CD4-positive, alpha-beta T cell treated with Interleukin-10 for 1 hour (primary cell): ENCODE measurements around the gene ZNF488.

Experiments
- DNase-seq: peaks from one replicate; pipeline ENCODE4 v3.0.0-alpha.2; 2020

The ZNF488 gene

DNA sequence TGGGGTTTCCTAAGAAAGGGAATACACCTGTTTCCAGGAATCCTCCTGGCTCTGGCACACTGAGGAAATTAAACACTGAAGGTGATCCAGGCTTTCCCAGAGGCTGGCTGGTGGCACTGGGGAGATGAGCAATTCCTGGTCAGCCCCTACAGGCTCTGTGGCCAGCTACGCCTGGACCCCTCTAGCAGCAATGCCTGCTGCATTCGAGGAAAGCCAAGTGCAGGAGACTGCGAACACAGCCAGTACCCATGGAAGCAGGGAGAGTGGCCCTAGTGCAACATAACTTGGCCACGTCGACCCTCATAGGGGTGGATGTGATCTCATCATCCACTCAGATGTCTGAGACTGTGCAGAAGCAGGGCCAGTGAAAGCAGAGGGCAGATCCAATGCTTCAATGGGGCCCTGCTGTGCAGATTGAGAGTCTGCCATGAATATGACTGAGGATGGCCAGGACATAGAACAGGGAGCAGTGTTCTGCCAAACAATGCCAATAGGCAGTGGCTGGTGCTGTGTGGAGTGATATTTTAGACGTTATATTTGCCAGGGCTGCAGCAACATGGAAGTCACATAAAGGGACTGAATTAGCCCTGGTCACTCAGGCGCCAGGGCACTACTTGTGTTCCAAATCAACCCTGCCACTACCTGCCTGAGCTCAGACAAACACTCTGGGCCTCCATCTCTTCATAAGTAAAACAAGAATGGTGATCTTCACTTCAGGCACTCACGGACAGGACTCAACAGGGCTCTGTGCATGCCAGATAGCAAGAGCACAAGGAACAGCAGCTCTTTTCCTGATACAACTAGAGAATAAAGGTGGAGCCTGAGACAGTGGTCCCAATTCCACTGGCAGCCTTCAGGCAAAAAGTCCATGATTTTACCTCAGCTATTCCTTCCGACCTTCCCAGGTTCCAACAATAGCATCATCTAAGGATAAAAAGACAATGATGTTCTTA is 2.4 kb downstream of the ZNF488 start:
- DNase-seq = no peak

DNA sequence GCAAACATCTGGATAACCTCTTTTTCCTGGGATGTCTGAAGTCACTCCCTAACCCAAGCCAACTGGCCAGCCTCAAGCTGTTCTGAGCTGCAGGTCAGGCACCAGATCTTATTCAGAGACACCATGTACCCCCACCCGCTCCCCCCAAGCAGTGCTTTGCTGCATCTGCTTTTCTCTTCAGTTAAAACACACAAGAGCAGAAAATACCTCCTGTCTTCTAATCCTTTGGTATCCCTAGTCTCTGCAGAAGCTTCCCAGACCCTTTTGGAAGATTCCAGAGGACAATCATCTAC is 3.0 kb downstream of the ZNF488 start:
- no peak for DNase-seq

DNA sequence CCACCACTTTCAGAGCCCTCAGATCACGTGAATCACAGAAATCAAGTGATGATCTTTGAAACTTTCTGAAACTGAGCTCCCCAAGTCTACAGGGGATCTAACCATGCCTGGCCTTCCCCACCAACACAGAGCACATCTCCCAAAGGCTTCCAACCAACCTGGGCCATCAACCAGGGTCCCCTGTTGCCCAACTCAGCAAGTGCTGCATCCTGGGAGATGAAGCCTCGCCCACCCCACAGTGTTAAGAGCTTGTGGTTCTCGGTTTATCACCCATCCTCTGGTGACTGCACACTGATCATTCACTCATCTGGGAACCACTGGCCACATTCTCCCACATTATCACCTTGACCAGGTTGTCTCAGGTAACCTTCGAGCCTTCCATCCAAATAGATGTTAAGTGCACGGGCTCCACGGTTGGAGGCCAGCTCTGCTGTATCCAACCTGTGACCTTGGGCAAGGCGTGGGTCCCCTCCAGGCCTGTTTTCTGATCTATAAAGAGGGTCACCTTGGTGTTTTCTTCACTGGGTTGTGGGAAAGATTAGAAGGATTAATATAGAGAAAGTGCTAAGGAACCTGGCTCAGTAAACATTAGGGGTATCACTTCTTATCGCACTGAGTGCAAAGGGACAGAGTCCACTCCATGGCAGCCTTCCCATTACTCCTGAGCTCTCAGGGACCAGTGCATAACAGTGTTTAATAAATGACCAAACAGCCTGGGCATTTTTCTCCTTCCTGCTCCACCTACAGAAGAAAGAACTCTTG is 3.6 kb downstream of the ZNF488 start:
- no peak for DNase-seq

DNA sequence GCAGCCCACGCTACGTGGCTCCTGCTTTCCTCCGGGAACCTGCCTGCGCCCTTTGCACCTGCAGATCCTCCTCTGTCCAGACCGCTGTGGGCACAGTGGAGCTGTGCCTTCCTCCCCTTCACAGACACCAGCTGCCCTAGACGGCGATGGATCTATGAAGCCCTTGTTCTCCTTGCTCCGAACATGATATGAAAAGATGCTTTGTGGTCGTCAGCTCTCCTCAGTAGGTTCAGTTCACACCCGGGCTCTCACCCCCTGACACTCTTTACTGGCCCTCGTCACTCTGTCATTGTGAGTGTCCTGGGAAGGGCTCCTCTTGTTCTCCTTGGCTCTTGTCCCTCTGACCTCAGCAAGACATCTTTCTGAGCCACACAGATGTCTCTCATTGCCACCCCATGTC is 4.2 kb downstream of the ZNF488 start:
- no peak for DNase-seq

DNA sequence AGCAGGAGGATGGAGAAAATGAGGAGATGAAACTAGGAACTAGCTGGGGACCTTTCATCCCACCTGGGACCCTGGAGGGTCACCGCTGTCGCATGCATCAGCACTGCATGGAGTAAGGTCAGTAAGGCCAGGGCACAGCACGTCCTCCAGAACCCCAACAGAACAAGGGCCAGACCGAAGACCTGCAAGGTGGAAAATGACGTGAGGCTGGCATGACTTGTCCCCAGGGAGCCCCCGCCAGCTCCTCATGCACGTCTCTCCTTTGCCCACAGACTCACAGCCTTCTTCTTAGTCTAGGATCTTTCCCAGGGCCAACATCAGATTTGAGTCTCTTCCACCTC is 4.7 kb downstream of the ZNF488 start:
- DNase-seq = no peak

DNA sequence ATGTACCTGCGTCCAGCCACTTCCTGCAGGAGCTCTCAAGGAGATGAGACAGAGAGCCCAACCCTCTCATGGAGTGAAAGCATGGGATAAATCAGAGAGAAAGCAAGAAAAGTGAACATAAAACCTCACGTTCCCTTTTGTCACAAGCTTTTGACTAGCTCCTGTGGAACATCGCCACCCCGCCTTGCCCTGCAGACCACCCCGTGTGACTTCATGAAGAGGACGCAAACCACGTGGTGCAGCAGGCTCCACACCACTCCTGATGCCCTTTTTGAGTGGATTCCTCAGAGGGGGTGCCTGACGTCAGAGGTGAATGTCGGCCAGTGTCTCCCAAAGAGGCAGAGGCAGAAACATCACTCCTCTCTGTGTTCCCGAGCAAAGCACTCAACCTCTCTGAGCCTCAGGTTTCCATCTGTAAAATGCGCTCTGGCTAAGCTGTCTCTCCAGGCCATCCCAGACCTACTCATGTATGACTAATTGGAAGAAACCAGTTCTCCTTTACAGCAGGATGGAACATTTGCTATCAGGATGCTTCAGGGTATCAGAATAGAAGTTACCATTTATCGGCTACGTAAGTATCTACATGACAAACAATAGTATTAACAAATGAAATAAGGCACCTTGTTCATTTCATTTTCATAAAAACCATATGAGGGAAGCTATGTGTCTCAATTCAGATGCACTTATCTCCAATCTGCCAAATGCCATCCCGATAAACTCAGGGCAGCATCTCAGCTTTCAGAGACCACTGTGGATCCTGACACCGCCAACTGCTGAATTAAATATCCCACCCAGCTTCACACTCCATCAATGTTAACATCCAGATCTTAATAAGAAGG is 5.3 kb downstream of the ZNF488 start:
- DNase-seq = no peak

DNA sequence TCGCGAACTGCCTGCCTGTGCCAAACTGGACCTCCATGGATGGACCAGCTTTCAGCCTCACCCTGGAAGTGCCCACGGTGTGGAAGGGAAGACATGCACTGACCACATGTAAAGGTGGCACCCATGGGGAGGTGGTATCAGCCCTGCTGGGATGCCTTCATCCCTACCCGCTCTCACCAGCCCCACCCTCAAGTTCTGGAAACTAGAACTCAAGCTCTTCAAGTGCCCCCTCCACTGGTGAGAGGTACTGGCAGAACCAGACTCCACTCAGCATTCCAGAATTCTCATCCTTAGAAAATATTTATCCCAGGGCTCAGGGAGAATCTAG is 5.9 kb downstream of the ZNF488 start:
- no peak for DNase-seq

DNA sequence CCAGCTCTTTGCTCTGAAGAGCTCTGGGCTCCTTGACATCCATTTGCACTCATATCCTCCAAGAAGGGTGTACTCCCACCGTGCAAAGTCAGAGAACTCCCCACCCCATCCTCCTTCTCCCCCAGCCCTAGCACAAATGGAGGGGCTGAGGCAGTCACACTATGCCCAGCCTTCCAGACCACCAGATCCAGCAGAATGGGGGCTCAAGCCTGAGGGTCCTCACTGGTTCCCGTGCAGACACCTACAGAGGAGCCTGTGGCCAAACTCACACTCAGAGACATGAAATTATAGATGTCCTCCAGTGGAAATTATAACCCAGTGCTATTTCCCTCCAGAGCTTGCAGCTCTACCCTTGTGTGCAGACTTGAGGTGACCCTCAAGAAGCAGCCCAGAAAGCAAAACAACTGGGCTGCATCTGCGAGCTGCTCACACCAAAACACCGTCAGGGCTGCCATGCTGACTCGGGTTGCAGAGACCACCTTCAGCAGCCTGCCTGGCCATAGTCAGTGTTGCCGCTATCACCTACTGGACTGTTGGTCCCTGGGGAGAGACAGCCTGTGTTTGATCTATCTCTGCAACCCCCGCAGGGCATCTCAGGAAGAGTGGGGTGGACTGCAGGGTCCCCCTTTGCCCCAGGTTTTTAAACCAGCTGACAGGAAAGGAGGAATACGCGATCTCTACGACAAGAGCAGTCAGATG is 7.4 kb downstream of the ZNF488 start:
- no peak for DNase-seq

DNA sequence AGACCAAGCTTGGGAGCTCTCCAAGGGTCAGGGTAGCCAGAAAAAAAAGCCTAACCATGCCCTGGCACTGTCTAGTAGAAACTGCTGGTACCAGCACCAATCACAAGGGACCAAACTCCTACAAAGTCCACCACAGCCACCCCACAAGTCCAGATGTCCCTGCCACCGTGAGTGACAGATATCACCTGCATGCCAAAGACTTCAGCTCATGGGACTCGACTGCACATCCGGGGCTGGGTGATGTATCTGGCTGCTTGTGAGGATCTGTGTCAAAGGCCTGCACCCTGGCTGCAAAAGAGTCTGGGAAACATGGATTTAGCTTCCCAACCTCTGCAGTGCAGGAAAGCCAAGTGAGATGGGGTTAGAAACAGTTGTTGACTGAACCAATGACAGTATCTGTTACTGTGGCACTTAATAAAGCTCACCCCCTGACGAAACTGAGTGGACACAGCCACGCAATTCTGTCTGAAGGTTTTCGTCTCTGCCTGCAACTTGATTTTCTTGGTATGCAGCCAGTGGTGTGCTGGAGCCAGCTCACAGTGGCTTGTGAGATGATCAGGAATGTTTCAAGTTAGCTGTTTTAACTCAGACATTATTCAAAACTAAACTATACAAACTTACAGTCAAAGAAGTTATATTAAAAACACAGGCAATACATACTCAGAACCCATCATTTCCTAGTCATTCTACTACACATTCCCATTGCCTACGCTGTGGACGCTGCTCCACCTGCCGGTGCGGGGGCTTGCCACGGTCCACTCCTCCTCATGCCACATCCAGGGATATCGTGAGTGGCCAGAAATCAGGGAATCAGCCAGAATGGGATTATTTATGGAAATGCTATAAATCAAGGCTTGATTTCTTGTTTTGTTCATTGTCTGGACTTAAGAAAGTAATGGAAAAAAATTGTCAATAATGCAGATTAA is 9.2 kb downstream of the ZNF488 start:
- no peak for DNase-seq

DNA sequence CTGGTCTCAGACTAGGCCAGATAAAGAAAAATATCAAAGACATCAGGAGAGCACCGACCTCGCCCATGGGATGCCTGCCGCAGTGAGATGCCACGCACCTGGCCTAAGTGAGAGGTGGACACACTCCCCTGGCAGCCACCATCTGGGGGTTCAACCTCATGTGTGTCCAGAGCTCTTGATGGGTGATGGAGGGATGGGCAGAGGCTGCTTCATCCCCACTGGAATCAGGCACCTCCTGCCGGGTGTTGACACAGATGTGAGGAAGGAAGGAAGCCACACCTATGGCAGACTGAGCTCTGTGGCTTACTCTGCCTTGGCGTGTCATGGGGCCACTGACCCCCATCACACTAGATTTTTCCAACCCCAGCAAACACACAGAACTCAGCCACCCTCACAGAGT is 11.4 kb downstream of the ZNF488 start:
- DNase-seq = no peak

DNA sequence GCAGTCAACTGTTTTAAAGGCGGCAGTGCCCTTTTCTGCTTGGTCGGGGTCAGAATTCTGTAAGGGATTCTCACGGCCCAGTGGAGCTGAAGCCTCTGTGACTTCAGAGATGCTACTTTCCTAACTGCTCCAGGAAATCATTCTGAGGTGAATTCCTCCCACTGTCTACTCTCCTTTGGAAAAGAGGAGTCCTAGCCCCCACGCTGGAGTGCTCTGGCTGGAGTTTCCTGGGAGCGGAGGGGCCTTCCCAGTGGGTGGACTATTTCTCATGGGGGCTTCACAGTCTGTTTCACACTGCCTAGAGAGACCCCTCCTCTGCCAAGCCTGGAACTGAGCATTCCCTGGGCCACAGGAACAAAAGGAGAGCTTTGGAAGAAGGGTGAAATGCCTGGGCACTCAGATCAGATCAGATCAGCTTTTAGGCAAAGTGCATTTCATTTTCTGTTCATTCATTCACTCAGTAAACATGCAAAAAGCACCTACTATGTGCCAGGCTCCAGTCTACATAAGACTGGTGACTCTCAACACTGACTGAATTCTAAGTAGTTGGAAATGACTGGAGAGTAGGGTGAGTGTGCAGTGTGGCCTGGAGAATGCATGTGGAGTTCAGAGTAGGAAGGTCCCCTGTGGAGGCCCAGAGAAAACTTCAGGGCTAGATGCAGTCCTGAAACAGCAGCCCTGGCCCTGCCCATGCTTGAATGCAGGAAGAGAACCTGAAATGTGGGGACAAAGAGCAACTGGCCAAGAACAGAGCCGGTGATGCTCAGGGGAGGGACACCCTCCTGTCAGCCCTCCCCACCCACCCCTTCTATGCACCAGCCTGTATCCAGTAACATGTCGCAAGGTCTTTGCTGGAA is 12.2 kb downstream of the ZNF488 start:
- no peak for DNase-seq

DNA sequence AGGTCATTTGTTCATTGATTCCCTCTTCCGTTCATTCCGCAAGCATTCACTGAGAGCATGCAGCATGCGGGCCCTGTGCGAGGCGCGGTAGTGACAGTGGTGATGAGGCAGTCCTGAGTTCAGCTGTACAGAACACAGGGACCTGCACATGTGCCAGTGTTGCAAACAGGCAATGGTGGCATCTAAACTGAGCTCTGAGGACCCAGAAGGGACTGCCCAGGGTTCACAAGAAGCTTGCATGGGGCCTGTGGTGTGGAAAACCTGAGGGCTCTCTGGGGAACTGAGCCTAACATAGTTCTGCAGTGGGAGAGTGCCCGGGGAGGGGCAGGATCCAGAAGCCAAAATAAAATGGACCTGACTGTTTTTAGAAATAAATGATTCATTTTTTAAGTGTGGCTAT is 13.2 kb downstream of the ZNF488 start:
- no peak for DNase-seq

DNA sequence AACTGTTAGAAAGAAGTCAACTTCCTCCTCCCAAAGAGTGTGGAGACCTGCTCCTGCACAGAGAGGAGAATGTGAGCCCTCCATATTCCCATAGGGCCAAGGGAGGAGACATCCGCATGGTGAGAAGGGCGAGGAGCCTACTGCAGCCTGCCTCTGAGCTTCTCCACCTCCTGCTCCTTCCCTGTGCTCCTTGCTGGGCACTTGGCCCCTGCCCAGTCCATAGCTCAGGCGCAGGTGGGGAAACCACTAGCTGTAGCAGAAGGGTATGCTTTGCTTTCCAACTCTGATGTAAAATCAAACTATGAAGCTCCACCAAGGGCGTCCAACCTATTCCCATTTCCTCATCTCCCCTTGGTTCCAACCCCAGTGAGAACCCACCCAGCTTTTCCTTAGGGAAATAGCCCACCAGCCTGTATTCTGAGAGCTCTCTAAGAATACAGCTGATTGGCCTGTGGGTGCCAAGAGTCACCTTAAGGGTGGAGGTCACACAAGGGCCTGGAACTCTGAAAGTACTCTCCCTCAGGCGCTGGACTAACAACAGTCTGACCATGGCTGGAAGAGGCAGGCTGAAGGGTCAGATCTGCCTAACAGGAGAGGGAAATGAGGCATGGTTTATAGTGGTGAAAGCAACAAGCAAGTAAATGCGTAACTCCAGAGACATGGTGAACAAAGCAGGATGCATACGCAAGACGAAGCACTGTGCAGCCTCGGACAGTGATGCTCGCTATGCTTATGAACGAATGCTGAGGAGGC is 13.9 kb downstream of the ZNF488 start:
- DNase-seq = no peak

DNA sequence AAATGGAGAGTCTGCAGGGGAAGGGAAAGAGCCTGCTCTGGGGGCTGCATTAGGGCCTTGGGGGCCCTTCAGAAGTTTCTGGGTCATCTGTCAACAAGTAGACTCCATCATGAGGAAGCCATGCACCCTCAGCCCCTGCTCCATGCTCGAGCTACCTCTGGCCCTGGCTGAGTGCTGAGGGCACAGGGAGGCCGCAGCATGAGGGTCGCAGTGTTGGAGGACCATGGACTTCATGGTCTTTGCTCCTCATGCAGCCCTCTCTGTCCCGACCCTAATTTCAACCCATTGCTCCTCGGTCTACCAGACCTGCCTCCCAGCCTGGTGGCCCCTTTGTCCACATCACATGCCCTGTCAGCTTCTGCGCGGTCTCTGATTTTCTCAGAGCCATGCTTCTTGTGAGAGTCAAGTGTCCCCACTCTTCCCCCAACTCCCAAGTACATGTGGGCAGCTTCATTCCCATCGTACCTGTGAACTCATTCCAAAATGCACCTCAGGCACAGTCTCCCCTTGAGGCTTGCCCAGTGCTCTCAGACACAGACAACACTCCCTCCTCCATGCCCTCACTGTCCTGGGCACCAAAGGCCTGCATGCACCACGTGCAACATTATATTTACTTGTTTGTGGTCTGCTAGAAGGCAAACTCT is 14.7 kb downstream of the ZNF488 start:
- DNase-seq = no peak

DNA sequence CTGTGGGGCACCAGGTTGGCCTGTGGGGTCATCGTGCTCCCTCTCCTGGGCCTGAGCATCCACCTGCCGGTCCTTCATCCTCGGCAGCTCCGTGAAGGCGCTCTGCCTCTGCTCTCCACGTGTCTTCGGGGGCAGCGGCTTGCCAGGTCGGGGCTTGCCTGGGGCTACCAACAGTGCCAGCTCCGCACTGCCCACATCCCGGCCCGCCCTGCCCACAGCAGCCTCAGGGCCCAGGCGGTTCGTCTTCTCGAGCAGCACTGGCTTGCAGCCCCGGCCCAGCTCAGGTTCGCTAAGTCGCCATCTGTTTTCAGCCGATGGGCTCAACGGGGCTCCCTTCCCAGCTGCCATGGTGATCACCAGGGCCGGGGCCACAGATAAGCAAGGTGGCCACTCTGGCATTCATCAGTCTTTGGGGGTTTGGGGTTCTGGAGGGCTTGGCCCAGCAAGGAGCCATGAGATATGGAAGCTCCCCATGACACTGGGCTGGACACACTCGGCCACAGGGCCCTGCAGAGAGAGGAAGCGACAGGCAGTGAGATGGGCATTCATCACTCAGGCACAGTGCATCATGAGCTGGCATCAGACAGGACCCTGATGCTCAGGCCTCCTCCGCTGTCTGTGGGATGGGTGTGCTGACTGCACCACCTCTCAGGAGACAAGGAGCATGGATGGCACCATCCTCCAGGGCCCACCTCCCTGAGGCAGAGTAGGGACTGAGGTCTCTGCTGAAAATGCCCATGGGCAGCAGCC is 15.5 kb downstream of the ZNF488 start:
- DNase-seq = no peak

DNA sequence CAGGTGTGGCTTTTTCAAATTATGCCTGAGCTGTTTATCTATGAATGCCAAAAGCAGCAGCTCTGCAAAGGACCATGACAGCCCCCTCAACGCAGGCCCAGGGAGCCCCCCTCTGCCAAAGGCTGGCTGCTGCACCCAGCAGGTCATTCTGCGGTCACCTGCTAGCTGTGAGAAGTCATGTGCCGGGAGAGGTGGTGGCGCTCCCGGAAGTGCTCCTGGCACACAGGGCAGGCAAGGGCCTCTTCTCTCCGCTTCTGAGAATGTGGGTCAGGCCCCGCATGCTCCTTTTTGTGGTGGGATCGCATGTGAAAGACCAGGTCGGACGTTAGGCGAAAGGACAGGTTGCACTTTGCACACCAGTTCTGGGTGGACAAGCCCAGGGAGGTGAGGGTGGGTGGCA is 16.4 kb downstream of the ZNF488 start:
- no peak for DNase-seq

DNA sequence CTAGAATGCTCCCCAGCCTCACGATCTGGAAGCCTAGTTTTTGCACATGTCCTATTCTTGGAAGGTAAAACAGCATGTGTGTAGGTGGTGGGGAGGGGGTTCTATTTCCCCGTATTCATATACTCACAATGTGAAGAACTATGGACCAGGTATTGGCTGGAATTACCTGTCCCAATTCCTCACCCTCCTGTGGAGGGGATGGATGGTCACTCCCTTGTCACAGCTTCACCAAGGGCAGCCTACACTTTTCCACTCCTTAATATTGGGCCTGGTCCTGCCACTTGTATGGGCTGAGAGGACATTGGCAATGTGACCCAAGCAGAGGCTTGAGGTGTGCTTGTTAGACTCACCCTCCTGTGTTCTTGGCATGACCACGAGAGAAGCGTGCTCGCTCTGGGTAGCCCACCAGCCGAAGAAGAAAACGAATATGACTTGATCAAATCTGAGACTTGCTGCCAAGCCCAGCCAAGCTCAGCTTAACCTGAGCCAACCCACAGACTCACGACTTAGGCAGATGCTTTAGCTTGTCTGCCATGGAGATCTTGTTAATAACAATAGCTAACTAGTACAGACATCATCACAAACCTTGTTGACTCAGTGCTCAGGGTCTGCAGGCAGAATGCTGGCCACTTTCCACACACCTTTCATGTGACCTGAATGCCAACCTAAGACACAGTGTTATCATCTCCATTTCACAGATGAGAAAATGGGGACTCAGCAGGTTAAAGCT is 17.2 kb downstream of the ZNF488 start:
- DNase-seq = no peak

DNA sequence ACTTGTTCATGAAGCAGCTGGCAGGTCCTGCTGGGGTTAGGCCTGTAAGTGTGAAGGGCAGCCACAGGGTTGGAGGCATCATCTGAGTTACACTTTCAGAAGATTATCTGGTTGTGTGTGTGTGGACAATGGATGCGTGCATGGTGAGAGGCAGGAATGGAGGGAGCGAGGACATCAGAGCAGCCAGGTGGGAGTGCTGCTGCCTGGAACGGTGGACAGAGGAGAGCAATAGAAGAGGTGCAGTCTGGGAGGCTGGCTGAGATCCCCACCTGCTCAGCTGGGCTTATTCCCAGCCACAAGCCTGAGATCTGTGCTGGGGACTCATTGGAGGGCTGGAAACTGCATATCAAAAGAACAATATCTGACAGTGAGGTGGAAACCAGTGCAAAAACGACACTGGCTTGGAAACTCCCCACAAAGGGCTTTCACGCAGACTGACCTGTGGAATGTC is 17.9 kb downstream of the ZNF488 start:
- no peak for DNase-seq
